Endothelial cell (in vitro differentiated cells): Measurements from ENCODE around the gene PLAAT1. TPM values are rescaled to one million over a fixed set of nuclear protein-coding genes. Genes with fewer than 3 reads are reported as not detected.

Experiments
- DNase-seq: peaks from one replicate; pipeline ENCODE4 v3.0.0; 2021; ENCODE audit warnings: low spot score
- H3K27ac Mint-ChIP-seq: one replicate; pipeline ENCODE4 v1.8.0; 2021; ENCODE audit warnings: mixed read lengths, inconsistent platforms; ENCODE audit not compliant: unreplicated experiment
- H3K27me3 Mint-ChIP-seq: one replicate; pipeline ENCODE4 v1.8.0; 2021; ENCODE audit warnings: mild to moderate bottlenecking, moderate library complexity, mixed read lengths, inconsistent platforms; ENCODE audit not compliant: unreplicated experiment
- H3K36me3 Mint-ChIP-seq: one replicate; pipeline ENCODE4 v1.8.0; 2021; ENCODE audit warnings: mild to moderate bottlenecking, low read depth, mixed read lengths, inconsistent platforms; ENCODE audit not compliant: unreplicated experiment
- H3K4me1 Mint-ChIP-seq: one replicate; pipeline ENCODE4 v1.8.0; 2021; ENCODE audit warnings: mild to moderate bottlenecking, mixed read lengths, inconsistent platforms; ENCODE audit not compliant: unreplicated experiment
- H3K4me3 Mint-ChIP-seq: one replicate; pipeline ENCODE4 v1.8.0; 2021; ENCODE audit warnings: mild to moderate bottlenecking, mixed read lengths, inconsistent platforms; ENCODE audit not compliant: unreplicated experiment
- H3K9me3 Mint-ChIP-seq: one replicate; pipeline ENCODE4 v1.8.0; 2021; ENCODE audit warnings: mixed read lengths, inconsistent platforms; ENCODE audit not compliant: unreplicated experiment
- CTCF ChIP-seq: fragments of 200-600 bp; sonication (generic); IDR thresholded peaks from one replicate; pipeline ENCODE4 v1.5.0; 2021; ENCODE audit warnings: antibody characterized with exemption; ENCODE audit not compliant: unreplicated experiment
- total RNA-seq: library from RNA; stranded (reverse); fragmentation: NEBNext Ultra II Directional; extraction: Animal tissue kit (Norgen Biotek cat#: 25700); gene quantifications from one replicate; pipeline ENCODE4 v1.2.1, GENCODE V29; 2021; ENCODE audit not compliant: unreplicated experiment

Gene PLAAT1
- total RNA-seq, 1 donor from 2014 or later = 1.7 TPM

- Mint-ChIP-seq H3K4me3 (no peak overlapping the region), H3K4me1 (peaks cover 6% of the 10 kb centered on the region), H3K36me3 (no peaks in the 10 kb centered on the region), H3K27ac (no peak overlapping the region), H3K9me3 (no peaks in the 10 kb centered on the region), H3K27me3 (no peaks in the 10 kb centered on the region)
- no peak for DNase-seq
- no peak for TF ChIP-seq CTCF
These were observed 4.4 kb upstream of the PLAAT1 start for GRCh38 chr3:193236599-193236998.

- H3K4me3 Mint-ChIP-seq = no peak overlapping the region
- H3K27me3 Mint-ChIP-seq = no peaks in the 10 kb centered on the region
- DNase-seq = no peak
- H3K9me3 Mint-ChIP-seq = no peaks in the 10 kb centered on the region
- H3K36me3 Mint-ChIP-seq = no peaks in the 10 kb centered on the region
- no peak overlapping the region for H3K27ac Mint-ChIP-seq
- no peak for TF ChIP-seq CTCF
- H3K4me1 Mint-ChIP-seq = peaks cover 6% of the 10 kb centered on the region
These were observed 4.0 kb upstream of the PLAAT1 start for GRCh38 chr3:193237030-193237429.

- Mint-ChIP-seq H3K9me3 (no peaks in the 10 kb centered on the region), H3K27me3 (no peaks in the 10 kb centered on the region), H3K4me1 (peaks cover 6% of the 10 kb centered on the region), H3K27ac (no peak overlapping the region), H3K36me3 (no peaks in the 10 kb centered on the region), H3K4me3 (peak overlapping the region; percentile 93)
- DNase-seq = peak; percentile 11
- TF ChIP-seq CTCF = no peak
These were observed 579 bp upstream of the PLAAT1 start for GRCh38 chr3:193240436-193240849.

GRCh38 chr3:193241716-193242115 is 694 bp downstream of the PLAAT1 start:
- DNase-seq = no peak
- H3K36me3 Mint-ChIP-seq = no peaks in the 10 kb centered on the region
- TF ChIP-seq CTCF = no peak
- no peaks in the 10 kb centered on the region for H3K27me3 Mint-ChIP-seq
- H3K4me1 Mint-ChIP-seq = peaks cover 6% of the 10 kb centered on the region
- H3K9me3 Mint-ChIP-seq = no peaks in the 10 kb centered on the region
- peak overlapping the region; percentile 75 for H3K4me3 Mint-ChIP-seq
- no peak overlapping the region for H3K27ac Mint-ChIP-seq

- Mint-ChIP-seq H3K9me3 (no peaks in the 10 kb centered on the region), H3K36me3 (no peaks in the 10 kb centered on the region), H3K27me3 (no peaks in the 10 kb centered on the region), H3K4me3 (no peak overlapping the region), H3K27ac (no peak overlapping the region), H3K4me1 (peaks cover 3% of the 10 kb centered on the region)
- DNase-seq = no peak
- TF ChIP-seq CTCF = no peak
These were observed 2.5 kb downstream of the PLAAT1 start for GRCh38 chr3:193243571-193243970.
